Keratinocyte (primary cell): ENCODE results near the gene INSC.

Experiments
- CTCF ChIP-seq, 3 experiments: IDR thresholded peaks in 1 of 3; conservative IDR thresholded peaks in 1 of 3; optimal IDR thresholded peaks in 1 of 3; 2 replicates in 2 of 3; 3 replicates in 1 of 3; pipeline versions ENCODE3 to v1.5.1; 2011; ENCODE audit warnings: low read length in 3 of 3, mild to moderate bottlenecking in 3 of 3, moderate library complexity in 2 of 3, control low read depth in 1 of 3, inconsistent platforms in 1 of 3; ENCODE audit not compliant: insufficient read depth in 2 of 3; ENCODE audit errors: extremely low read depth in 1 of 3
- EZH2 ChIP-seq: IDR thresholded peaks from one replicate; pipeline ENCODE4 v1.6.1; 2012; ENCODE audit warnings: inconsistent platforms, mild to moderate bottlenecking, low read length, moderate library complexity

- TF ChIP-seq CTCF (optimal IDR thresholded peaks at IDR 0.05 in 1 of 3, IDR thresholded peaks at IDR 0.05 in 1 of 3, conservative IDR thresholded peaks at IDR 0.05 in 1 of 3; ENCODE audit: extremely low read depth in 1 of 3, insufficient read depth in 2 of 3, low read length in 3 of 3) (no peak), EZH2 (no peak)
Observed at GRCh38 chr11:15119352-15119751, 4.6 kb downstream of the INSC start.
